Peyer's patch (tissue), 4 donors: ENCODE data around the gene GNAZ.

Experiments used
- CTCF ChIP-seq, 6 experiments: fragments of 450-650 bp in 4 of 6; fragments of 200-600 bp in 2 of 6; sonication (generic) in 1 of 6; IDR thresholded peaks; one replicate each; pipeline ENCODE4 v1.5.1; 2017 to 2019; ENCODE audit warnings: antibody characterized with exemption in 6 of 6, mild to moderate bottlenecking in 3 of 6, moderate library complexity in 1 of 6
- POLR2A ChIP-seq, 2 donors: fragments of 450-650 bp; IDR thresholded peaks; one replicate each; pipeline ENCODE4 v1.5.1; 2017; ENCODE audit warnings: antibody characterized with exemption in 2 of 2, mild to moderate bottlenecking in 2 of 2, moderate library complexity in 2 of 2

- TF ChIP-seq CTCF (IDR thresholded peaks at IDR 0.05) (no peak), POLR2A (IDR thresholded peaks at IDR 0.05) (no peak)
Observed at GRCh38 chr22:23062616-23063538, 7.4 kb upstream of the GNAZ start.
